Motor neuron (in vitro differentiated cells): ENCODE data around the gene PIGBOS1. TPM values are rescaled to one million over a fixed set of nuclear protein-coding genes. Genes with fewer than 3 reads are reported as not detected.
"Not testable (repeated sequence)": the region's sequence is repeated elsewhere in the genome, so short reads cannot be mapped to it uniquely, and the experiment has no call there.

ENCODE experiments used
- ATAC-seq, 8 experiments: fragments of 200-7000 bp; cut with Tn5 transposase; replicated peaks in 6 of 8; 2 replicates each; pipeline ENCODE4 v1.8.0; 2021; ENCODE audit warnings: mild to moderate bottlenecking in 8 of 8, moderate library complexity in 8 of 8
- H3K27ac ChIP-seq, 2 donors: fragments of 250-450 bp; sonication (Bioruptor Pico); 2 replicates each; pipeline ENCODE4 v1.9.0; 2021; ENCODE audit warnings: antibody characterized with exemption in 2 of 2, mild to moderate bottlenecking in 2 of 2, moderate library complexity in 1 of 2
- H3K4me1 ChIP-seq, 2 donors: fragments of 250-450 bp; sonication (Bioruptor Pico); replicated peaks in 1 of 2; 2 replicates each; pipeline ENCODE4 v1.6.1; 2021; ENCODE audit warnings: antibody characterized with exemption in 2 of 2, mild to moderate bottlenecking in 2 of 2, moderate library complexity in 1 of 2
- H3K4me3 ChIP-seq, 5 donors: fragments of 250-450 bp; sonication (Bioruptor Pico); 2 replicates each; pipeline ENCODE4 v1.9.0; 2021; ENCODE audit warnings: antibody characterized with exemption in 5 of 5, mild to moderate bottlenecking in 5 of 5, moderate library complexity in 4 of 5
- WGBS, 10 experiments: fragments of 450-650 bp; shearing (Covaris generic); methylation state at CpG; one replicate each; pipeline ENCODE4 v1.0.0; 2022; 5-methylcytosine and 5-hydroxymethylcytosine counted together
- in situ Hi-C, 9 experiments: fragments of 400-800 bp; cut with MboI; loops; one replicate each; pipeline ENCODE4 v1.15.0; 2021; ENCODE audit warnings: low sequenced_read_pairs in 9 of 9, low pct_unique_long_range_greater_than_20kb in 2 of 9; ENCODE audit not compliant: unreplicated experiment in 9 of 9
- total RNA-seq, 8 experiments: library from RNA; unstranded; fragments of 300-600 nt; gene quantifications; 2 replicates each; pipeline versions ENCODE4 v1.2.3 to v1.2.4, GENCODE V29; 2022

Gene PIGBOS1
- total RNA-seq, 8 experiments from 2014 or later, result 10.8 to 19.7 (median 15.0) TPM

DNA sequence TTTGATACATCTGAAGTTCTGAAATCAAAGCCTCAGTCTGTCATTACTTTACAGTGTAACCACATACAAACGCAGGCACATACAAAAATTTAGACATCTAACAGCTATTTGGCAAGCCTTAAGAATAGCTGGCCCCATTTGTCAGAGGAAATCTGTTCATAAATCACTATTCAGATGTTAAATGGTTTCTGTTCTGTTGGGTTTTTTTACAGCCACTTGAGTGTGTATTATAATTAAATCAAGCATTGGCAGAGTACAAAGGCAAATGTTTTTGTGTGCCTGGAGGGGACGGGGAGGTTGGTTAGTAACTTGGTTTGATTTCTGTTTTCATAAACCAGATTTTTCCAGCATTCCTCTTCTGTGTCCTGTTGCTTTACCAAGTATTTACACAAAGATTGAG, 24.2 kb upstream of the PIGBOS1 start:
- in situ Hi-C loops, result loop anchor here in 1 of 9 experiments (25.0 kb wide), 1 partner anchor 94 kb away; no protein-coding TSS in a partner anchor
- Histone ChIP-seq H3K4me3 (no peak overlapping the region), H3K27ac (peak overlapping the region in 1 of 2 donors; percentile 65)

DNA sequence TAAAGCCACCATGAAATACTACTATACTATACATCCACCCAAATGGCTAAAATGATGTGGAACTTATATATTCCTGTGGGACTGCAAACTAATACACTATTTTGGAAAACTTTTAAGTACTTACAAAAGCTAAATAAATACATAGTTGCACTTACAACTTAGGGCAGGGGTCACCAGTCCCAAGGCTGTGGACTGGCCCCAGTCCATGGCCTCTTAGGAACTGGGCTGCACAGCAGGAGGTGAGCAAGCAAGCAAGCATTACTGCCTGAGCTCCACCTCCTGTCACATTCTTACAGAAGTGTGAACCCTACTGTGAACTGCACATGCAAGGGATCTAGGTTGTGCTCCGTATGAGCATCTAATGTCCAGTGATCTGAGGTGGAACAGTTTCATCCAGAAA, 18.2 kb upstream of the PIGBOS1 start:
- Histone ChIP-seq H3K4me1 (no peaks in the 10 kb centered on the region), H3K27ac (no peak overlapping the region), H3K4me3 (no peak overlapping the region)
- in situ Hi-C loops, result loop anchor here in 1 of 9 experiments (25.0 kb wide), 1 partner anchor 100 kb away; no protein-coding TSS in a partner anchor
- ATAC-seq, result no peak
- WGBS, 10 experiments, result 100% methylated on average over 1 of the region's 1 CpG; no CpG with 5 or more reads in 8 of the 10 experiments

More for the DNA sequence above, 24.2 kb upstream of the PIGBOS1 start:
- H3K4me1 ChIP-seq, result peaks cover 14% of the 10 kb centered on the region in 2 donors
- ATAC-seq, result peak in 7 of 8 experiments; percentile 9 to 67 (median 40)
- 9 to 75% (median 32%) methylated on average over 1 to 2 of the region's 2 CpGs; no CpG with 5 or more reads in 2 of the 10 experiments for WGBS, 10 experiments

DNA sequence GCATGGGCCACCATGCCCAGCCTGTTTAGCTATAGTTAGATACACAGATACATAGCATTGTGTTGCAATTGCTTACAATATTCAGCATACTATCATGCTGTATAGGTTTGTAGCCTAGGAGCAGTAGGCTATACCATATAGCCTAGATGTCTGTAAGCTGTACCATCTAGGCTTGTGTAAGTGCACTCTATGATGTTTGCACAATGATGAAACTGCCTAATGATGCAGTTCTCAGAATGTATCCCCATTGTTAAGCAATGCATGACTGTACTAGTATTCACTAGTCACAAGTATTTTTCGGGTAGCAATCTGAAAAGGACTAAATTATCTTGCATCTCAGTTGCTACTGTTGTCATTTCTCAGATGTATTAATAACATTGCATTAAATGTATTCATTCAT, 16.1 kb upstream of the PIGBOS1 start:
- H3K27ac ChIP-seq, result no peak overlapping the region
- 80 to 100% (median 100%) methylated on average over 1 of the region's 1 CpG; no CpG with 5 or more reads in 3 of the 10 experiments for WGBS, 10 experiments
- no peaks in the 10 kb centered on the region for H3K4me1 ChIP-seq
- in situ Hi-C loops, result loop anchor here in 1 of 9 experiments (25.0 kb wide), 1 partner anchor 102 kb away; no protein-coding TSS in a partner anchor
- H3K4me3 ChIP-seq, result no peak overlapping the region
- no peak for ATAC-seq

DNA sequence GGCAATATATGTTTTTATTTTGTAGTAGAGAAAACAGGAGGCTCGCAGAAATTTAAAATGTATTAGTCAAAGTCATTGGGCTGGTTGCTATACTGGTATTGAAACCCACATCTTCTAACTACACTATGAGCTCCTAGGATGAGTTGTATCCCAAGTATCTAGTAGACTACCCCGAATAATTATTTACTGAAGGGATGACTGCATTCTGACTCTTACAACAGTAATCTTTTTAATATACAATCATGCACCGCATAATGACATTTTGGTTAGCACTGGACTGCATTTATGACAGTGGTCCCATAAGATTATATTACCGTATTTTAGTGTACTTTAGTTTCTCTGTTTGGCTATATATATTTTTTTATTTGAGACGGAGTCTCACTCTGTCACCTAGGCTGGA, 15.4 kb upstream of the PIGBOS1 start:
- in situ Hi-C loops, result loop anchor here in 1 of 9 experiments (25.0 kb wide), 1 partner anchor 103 kb away; no protein-coding TSS in a partner anchor
- no peak for ATAC-seq
- 40 to 89% (median 80%) methylated on average over 1 to 5 of the region's 5 CpGs; no CpG with 5 or more reads in 1 of the 10 experiments for WGBS, 10 experiments
- no peaks in the 10 kb centered on the region for H3K4me1 ChIP-seq
- H3K4me3 ChIP-seq, result no peak overlapping the region
- H3K27ac ChIP-seq, result no peak overlapping the region

DNA sequence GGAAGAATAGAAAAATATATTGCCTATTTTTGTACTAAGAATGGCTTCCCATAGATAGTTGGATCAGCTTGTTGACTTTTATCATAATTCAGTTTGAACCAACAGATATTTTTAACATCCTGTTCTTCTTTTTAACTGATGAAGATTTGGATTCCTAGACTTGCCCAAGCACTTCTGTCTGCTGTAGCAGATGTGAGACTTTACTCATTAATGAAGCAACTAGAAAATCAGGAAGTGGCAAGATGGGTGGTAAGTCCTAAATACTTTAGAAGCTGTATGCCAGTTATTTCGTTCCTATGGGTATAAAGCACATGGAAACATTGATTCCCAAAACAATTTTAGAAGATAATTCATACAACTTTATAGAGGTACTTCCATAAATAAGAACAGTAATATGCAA, 8.5 kb upstream of the PIGBOS1 start:
- no peak overlapping the region for H3K4me3 ChIP-seq
- no peak for ATAC-seq
- H3K27ac ChIP-seq, result no peak overlapping the region
- in situ Hi-C loops, result loop anchor here in 1 of 9 experiments (25.0 kb wide), 1 partner anchor 110 kb away; no protein-coding TSS in a partner anchor
- WGBS, 10 experiments, result 67 to 71% (median 67%) methylated on average over 1 of the region's 1 CpG; no CpG with 5 or more reads in 4 of the 10 experiments
- H3K4me1 ChIP-seq, result no peaks in the 10 kb centered on the region

DNA sequence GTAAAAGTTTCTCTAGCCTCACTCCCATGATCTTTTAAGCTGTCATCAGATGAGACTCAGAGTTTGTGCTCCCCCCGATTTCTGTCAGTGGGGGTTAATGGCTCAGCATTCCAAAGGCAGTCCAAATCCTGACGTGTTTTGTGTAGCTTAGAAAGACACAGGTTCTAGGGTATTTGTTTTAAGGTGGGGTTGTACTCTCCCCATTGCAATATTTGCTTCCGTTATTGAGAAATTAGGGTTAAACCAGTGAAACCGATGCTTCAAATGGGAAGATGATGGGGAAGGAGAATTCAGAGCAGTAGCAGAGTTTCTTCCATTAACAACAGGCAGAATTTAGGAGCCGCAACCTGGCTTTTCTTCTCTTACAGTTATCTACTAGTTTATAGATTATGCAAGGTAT, 3.5 kb upstream of the PIGBOS1 start:
- Histone ChIP-seq H3K27ac (no peak overlapping the region), H3K4me1 (peaks cover 2% of the 10 kb centered on the region in 2 donors), H3K4me3 (no peak overlapping the region)
- in situ Hi-C loops, result no loop called here
- WGBS, 10 experiments, result 43 to 100% (median 86%) methylated on average over 1 to 5 of the region's 5 CpGs
- no peak for ATAC-seq

DNA sequence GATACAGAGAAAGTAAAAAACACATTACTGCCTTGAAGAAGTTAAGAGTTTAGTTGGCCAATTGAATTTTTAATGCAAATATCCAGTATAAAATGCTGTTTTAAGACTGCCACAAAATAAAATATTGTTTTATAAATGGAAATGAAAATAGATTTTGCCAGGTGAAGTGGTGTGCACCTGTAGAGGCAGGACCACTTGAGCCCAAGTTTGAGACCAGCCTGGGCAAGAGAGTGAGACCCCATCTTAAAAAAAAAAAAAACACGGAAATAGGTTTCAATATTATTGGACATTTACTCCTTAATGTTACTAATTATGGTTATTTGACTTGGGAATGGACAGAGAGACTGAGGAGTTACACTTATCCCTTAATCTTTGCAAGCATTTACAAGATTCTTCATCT, 2.0 kb upstream of the PIGBOS1 start:
- no peak overlapping the region for H3K4me3 ChIP-seq
- ATAC-seq, result no peak
- no peak overlapping the region for H3K27ac ChIP-seq
- in situ Hi-C loops, result no loop called here
- peaks cover 2% of the 10 kb centered on the region in 2 donors for H3K4me1 ChIP-seq
- WGBS, 10 experiments, result 50 to 100% (median 100%) methylated on average over 1 of the region's 1 CpG; no CpG with 5 or more reads in 1 of the 10 experiments

DNA sequence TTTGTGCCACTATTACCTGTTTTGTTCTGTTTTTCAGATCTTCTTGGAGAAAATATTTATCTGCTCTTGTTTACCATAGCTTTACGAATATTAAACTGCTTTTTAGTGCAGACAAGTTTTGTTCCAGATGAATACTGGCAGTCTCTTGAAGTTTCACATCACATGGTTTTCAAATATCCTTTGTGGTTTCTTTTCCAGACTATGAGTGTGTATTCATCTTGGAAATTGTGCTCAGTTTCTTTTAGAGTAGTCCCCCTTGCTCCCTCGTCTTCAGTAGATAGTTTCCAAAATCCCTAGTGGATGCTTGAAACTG, 1.3 kb upstream of the PIGBOS1 start:
- no peak for ATAC-seq
- no peak overlapping the region for H3K27ac ChIP-seq
- 20 to 100% (median 77%) methylated on average over 1 to 2 of the region's 2 CpGs; no CpG with 5 or more reads in 1 of the 10 experiments for WGBS, 10 experiments
- H3K4me3 ChIP-seq, result no peak overlapping the region
- in situ Hi-C loops, result no loop called here
- peaks cover 2% of the 10 kb centered on the region in 2 donors for H3K4me1 ChIP-seq

DNA sequence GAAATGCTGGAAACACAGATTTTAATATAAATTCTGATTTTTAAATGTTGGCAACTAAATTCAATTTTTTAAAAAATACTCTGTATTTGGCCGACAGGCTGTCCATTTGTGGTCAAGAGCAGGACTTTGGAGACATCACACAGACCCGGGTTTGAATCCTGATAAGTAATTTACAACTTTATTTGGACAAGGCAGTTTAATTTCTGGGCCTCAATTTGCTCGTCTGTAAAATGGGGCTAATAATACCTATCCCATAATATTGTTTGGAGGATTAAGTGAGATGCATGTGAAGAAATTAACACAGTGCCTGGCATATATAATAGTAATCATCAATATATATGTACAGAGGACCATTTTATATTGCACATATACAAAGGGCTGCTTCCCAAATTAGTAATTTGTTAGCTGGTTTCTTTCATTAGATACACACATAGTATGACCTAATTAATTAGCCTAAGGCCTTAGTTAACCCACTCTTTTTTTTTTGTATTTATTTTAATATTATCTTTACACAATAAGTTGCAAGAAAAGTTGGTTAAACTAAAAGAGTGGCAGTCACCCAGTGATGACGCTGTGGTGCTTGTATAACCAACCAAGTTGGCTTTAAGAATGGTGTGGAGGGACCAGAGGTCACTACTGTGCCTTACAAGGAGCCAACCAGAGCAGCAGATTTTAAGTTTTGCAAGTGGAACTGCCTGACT, 764 bp upstream of the PIGBOS1 start:
- Histone ChIP-seq H3K4me1 (peaks cover 2% of the 10 kb centered on the region in 2 donors), H3K27ac (peak overlapping the region; percentile 82 to 92), H3K4me3 (peak overlapping the region; percentile 49 to 93 (median 74))
- in situ Hi-C loops, result no loop called here
- peak in 1 of 8 experiments; percentile 10 for ATAC-seq
- 5 to 88% (median 50%) methylated on average over 1 to 4 of the region's 4 CpGs for WGBS, 10 experiments

DNA sequence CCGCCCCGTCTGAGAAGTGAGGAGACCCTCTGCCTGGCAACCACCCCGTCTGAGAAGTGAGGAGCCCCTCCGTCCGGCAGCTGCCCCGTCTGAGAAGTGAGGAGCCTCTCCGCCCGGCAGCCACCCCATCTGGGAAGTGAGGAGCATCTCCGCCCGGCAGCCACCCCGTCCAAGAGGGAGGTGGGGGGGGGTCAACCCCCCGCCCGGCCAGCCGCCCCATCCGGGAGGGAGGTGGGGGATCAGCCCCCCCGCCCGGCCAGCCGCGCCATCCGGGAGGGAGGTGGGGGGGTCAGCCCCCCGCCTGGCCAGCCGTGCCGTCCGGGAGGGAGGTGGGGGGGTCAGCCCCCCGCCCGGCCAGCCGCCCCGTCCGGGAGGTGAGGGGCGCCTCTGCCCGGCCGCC, 16.1 kb downstream of the PIGBOS1 start:
- in situ Hi-C loops, H3K4me1 ChIP-seq, H3K4me3 ChIP-seq, ATAC-seq, H3K27ac ChIP-seq: not testable (repeated sequence)
- WGBS, 10 experiments, result no CpG with 5 or more reads among the region's 32 CpGs

DNA sequence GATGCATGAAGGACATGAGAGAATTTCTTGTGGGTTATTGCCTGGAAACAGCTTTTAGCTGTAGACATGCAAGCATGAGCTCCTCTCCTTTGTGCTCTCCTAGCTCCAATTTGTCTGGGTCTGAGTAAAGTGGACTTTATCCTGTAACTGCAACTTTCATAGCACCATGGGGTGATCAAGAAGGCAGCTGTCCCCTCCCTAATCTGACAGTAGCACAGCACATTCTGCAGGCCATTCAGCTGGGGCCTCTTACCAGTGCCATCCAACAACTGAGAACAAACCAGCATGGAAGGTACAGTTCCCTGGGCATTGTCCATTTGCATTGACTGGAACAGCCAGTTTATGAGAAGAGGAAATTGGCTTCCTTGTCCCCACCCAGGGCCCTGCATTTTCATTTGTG, 21.6 kb downstream of the PIGBOS1 start:
- in situ Hi-C loops, result no loop called here
- ATAC-seq, result peak in 1 of 8 experiments; percentile 66
- Histone ChIP-seq H3K4me1 (no peaks in the 10 kb centered on the region), H3K4me3 (no peak overlapping the region), H3K27ac (no peak overlapping the region)

DNA sequence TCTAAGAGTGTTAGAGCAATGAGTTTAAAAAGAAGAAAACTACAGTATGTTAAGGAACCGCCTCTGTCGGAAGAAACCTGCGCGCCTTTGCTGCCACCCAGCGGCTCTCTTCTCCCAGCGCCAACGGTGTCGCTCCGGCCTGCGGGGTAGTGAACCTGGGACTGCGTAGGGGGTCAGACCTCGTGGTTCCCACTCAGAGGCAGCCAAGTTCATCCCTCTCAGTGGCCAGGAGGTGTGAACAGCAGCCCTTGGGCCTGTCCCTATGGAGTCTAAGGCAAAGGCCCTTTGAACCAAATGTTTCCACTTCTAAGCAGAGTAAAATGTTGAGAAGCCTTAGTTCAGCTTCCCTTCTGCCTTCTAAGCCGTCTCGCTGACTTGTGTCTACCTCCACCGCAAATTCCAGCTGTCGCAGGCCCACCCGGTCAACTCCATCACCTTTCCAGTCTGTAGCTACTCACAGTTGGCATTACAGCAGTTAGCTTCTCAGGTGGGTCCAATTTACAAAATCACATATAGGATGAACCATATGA, 28.3 kb downstream of the PIGBOS1 start:
- Histone ChIP-seq H3K27ac (no peak overlapping the region), H3K4me1 (peaks cover 2 to 4% of the 10 kb centered on the region in 2 donors), H3K4me3 (peak overlapping the region; percentile 31 to 57 (median 50))
- 0 to 80% (median 3%) methylated on average over 1 to 17 of the region's 17 CpGs; no CpG with 5 or more reads in 1 of the 10 experiments for WGBS, 10 experiments
- ATAC-seq, result peak; percentile 73 to 92 (median 89)
- in situ Hi-C loops, result no loop called here

DNA sequence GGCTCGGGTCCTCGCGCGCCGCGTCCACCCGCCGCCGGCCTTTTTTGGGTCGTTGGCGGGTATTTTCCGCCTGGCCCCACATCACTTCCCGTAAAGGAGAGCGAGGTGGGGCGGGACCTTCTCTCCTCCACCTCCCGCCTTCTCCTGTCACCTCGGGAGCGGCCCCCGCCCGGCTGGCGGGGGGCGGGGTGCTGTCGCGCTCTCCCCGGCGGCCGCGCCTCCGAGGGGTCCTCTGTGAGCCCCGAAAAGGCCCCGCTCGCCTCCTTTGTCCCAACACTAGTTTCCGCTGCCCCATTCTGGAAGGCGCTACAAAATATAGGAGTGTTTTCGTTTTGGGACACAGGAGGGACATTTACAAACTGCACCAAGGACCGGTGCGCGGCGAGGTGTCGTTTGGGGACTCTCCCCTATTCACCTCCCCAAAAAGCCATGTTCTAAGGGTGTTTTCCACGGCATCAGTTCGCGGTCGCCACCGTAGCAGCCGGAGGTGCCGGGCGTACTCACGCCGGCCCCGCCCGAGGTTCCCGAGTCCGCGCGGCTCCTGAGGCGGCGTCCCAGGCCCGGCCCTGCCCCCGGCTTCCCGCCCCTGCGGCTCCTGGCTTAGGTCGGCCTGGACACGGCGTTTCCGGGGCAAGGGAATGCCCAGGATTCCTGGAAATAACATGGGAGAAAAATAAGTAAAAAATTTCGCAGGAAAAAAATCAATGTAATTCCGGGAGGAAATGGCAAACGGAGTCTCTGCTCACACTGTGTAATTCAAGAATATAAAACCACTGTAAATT, 29.0 kb downstream of the PIGBOS1 start, which contains the start of gene RAB27A:
Gene RAB27A (minus strand): TSS at position 68 of the 782 bp plus-strand sequence. CDS start 54,879 bp downstream, outside the sequence.
- in situ Hi-C loops, result loop anchor here in 1 of 9 experiments (10.0 kb wide), 1 partner anchor 65 kb away; no protein-coding TSS in a partner anchor
- ATAC-seq, result peak; percentile 85 to 92 (median 88)
- peaks cover 2 to 4% of the 10 kb centered on the region in 2 donors for H3K4me1 ChIP-seq
- 0 to 10% (median 0%) methylated on average over 1 to 8 of the region's 69 CpGs; no CpG with 5 or more reads in 2 of the 10 experiments for WGBS, 10 experiments
- peak within 1 kb of the TSS; percentile 31 to 57 (median 50) for H3K4me3 ChIP-seq
- no peak within 1 kb of the TSS for H3K27ac ChIP-seq
